Measurements from ENCODE around the gene NIPA2.

Gene NIPA2

GRCh38 chr15:22839046-22839695, 705 bp downstream of the NIPA2 start:
- TF ChIP-seq, protein P1, sequence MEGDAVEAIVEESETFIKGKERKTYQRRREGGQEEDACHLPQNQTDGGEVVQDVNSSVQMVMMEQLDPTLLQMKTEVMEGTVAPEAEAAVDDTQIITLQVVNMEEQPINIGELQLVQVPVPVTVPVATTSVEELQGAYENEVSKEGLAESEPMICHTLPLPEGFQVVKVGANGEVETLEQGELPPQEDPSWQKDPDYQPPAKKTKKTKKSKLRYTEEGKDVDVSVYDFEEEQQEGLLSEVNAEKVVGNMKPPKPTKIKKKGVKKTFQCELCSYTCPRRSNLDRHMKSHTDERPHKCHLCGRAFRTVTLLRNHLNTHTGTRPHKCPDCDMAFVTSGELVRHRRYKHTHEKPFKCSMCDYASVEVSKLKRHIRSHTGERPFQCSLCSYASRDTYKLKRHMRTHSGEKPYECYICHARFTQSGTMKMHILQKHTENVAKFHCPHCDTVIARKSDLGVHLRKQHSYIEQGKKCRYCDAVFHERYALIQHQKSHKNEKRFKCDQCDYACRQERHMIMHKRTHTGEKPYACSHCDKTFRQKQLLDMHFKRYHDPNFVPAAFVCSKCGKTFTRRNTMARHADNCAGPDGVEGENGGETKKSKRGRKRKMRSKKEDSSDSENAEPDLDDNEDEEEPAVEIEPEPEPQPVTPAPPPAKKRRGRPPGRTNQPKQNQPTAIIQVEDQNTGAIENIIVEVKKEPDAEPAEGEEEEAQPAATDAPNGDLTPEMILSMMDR (IDR thresholded peaks at IDR 0.05), result no peak
- H3K27ac ChIP-seq, result peak overlapping the region; percentile 90 to 95
- H3K4me3 ChIP-seq, result peak overlapping the region; percentile 86
- DNase-seq (ENCODE audit: low spot score), result no peak

DNA sequence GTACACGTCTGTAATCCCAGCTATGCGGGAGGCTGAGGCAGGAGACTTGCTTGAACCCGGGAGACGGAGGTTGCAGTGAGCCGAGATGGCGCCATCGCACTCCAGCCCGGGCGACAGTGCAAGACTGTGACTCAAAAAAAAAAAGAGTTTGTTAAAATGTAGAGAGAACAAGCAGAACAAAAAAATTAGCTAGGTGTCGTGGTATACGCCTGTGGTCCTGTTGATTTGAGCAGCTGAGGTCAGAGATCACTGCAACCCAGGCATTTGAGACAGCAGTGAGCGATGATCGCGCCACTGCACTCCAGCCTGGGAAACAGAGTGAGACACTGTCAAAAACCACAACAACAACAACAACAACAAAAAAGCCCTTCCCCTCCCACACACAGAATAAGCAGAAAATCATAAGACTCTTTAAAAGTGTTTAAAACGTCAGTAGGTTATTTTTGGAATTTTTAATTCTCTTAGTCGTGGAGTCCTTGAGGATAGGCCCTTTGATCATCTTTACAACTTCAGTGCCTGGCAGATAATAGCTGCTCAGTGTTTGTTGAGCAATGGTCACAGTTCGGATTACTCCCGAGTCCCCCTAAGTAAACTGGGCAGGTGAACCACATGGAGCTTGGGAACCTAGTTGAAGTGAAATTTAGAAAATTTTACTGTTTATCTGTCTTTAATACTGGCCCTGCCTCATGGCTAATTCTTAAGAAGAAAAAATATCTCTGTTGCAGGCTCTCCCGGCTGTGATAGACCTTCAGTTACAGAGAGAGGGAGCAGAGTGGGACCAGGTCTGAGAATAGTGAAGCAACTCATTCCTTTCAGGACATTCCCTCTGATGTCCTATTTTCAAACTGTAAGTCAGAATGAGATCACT, 6.2 kb downstream of the NIPA2 start:
- Histone ChIP-seq H3K27ac (no peak overlapping the region), H3K4me3 (no peak overlapping the region)
- TF ChIP-seq, protein P1 (IDR thresholded peaks at IDR 0.05), result no peak
- DNase-seq (ENCODE audit: low spot score), result no peak

DNA sequence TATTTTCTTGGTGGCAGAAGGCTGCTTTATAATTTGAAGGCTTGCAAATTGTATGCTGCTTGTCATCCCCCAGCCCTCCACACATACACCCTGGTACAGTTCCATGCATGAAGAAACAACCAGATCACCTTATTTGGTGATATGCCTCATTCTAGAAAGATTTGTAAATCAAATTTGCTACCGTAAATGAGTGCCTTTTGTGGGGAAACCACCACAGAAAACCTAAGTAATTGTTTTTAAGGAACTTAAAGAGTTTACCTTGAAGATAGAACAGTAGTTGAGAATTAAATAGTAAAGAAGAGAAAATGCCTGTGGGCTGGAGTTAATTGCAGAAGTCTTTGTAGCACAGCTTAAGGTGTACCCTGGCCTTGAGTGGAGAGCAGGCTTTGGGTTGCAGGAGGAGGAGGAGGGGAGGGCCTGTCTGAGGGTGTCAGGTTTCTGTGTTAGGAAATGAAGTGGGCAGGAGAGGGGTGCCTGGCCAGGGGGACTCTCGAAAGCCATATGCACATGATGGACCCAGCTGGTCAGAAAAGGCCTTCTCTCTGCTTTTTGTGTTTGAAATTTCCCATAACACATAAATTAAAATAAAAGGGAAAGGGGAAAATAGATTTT, 6.9 kb downstream of the NIPA2 start:
- no peak for DNase-seq (ENCODE audit: low spot score)
- TF ChIP-seq, protein P1 (IDR thresholded peaks at IDR 0.05), result no peak
- H3K4me3 ChIP-seq, result no peak overlapping the region
- no peak overlapping the region for H3K27ac ChIP-seq

DNA sequence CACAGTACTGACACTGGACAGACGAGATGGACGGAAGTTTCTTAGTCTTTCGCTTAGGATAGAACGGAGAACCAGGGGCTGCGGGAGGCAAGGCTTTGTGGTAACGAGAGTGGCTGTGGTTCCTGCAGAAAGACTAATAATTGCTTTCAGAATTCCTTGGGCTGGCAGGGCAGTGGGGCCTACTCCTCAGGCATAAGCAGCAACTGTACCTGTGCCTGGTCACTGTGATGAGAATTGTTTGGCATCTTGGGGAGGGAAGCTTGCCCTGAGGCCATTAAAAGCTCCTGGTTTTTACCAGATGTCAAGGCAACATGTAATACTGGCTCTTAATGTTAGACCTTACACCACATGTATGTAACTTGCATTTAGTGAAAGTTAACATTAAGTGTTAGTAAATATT, 7.6 kb downstream of the NIPA2 start:
- H3K27ac ChIP-seq, result no peak overlapping the region
- TF ChIP-seq, protein P1 (IDR thresholded peaks at IDR 0.05), result no peak
- no peak for DNase-seq (ENCODE audit: low spot score)
- no peak overlapping the region for H3K4me3 ChIP-seq

GRCh38 chr15:22850055-22850454, 11.6 kb downstream of the NIPA2 start:
- Histone ChIP-seq H3K27ac (no peak overlapping the region), H3K4me3 (no peak overlapping the region)
- TF ChIP-seq, protein P1 (IDR thresholded peaks at IDR 0.05), result no peak
- no peak for DNase-seq (ENCODE audit: low spot score)

GRCh38 chr15:22851513-22851912, 13.0 kb downstream of the NIPA2 start:
- no peak for DNase-seq (ENCODE audit: low spot score)
- Histone ChIP-seq H3K4me3 (no peak overlapping the region), H3K27ac (no peak overlapping the region)
- TF ChIP-seq, protein P1 (IDR thresholded peaks at IDR 0.05), result no peak

Measured in coronary artery (tissue), 2 donors.